GM18502 (cell line): ENCODE data around the gene BAMBI.
A peak's percentile ranks its signal among the peaks of the same experiment; 100 is the strongest.
"Not testable (repeated sequence)": the region's sequence is repeated elsewhere in the genome, so short reads cannot be mapped to it uniquely, and the experiment has no call there.

Experiments
- ATAC-seq: cut with Tn5 transposase; IDR thresholded peaks from one replicate; pipeline ENCODE4 v1.9.1; 2021; ENCODE audit warnings: mild to moderate bottlenecking; ENCODE audit not compliant: unreplicated experiment, poor library complexity

BAMBI gene

GRCh38 chr10:28676968-28677887, at the start of gene BAMBI:
BAMBI (plus strand) TSS chr10:28677521; CDS start chr10:28677898, 377 bp downstream.
- peak; percentile 99 for ATAC-seq

GRCh38 chr10:28628184-28628893, 49.0 kb upstream of the BAMBI start:
- ATAC-seq: peak; percentile 70

- ATAC-seq: no peak
Measured at GRCh38 chr10:28631896-28632583, 45.3 kb upstream of the BAMBI start.

GRCh38 chr10:28632584-28632945, 44.8 kb upstream of the BAMBI start:
- no peak for ATAC-seq

- ATAC-seq: no peak
Measured at GRCh38 chr10:28633750-28634149, 43.6 kb upstream of the BAMBI start.

GRCh38 chr10:28637346-28637745, 40.0 kb upstream of the BAMBI start:
- ATAC-seq: no peak

GRCh38 chr10:28638392-28638791, 38.9 kb upstream of the BAMBI start:
- ATAC-seq: no peak

- no peak for ATAC-seq
Measured at GRCh38 chr10:28640551-28640950, 36.8 kb upstream of the BAMBI start.

- ATAC-seq: no peak
Measured at GRCh38 chr10:28644647-28645046, 32.7 kb upstream of the BAMBI start.

- ATAC-seq: no peak
Measured at GRCh38 chr10:28652106-28652505, 25.2 kb upstream of the BAMBI start.

GRCh38 chr10:28652703-28653102, 24.6 kb upstream of the BAMBI start:
- ATAC-seq: no peak

GRCh38 chr10:28658824-28659223, 18.5 kb upstream of the BAMBI start:
- not testable (repeated sequence) for ATAC-seq

GRCh38 chr10:28661035-28661434, 16.3 kb upstream of the BAMBI start:
- ATAC-seq: no peak

GRCh38 chr10:28663576-28664368, 13.5 kb upstream of the BAMBI start:
- ATAC-seq: peak; percentile 86

- ATAC-seq: no peak
Measured at GRCh38 chr10:28664369-28664740, 13.0 kb upstream of the BAMBI start.

- ATAC-seq: no peak
Measured at GRCh38 chr10:28666751-28667467, 10.4 kb upstream of the BAMBI start.

- peak; percentile 53 for ATAC-seq
Measured at GRCh38 chr10:28668363-28669226, 8.7 kb upstream of the BAMBI start.
